ENCODE data around the gene NAGPA.

The NAGPA gene

GRCh38 chr16:5008311-5008731 lies 25.4 kb downstream of the NAGPA start:
- no peak for DNase-seq (ENCODE audit: low read depth)
- H3K4me3 ChIP-seq (ENCODE audit: low read depth, low read length): no peak overlapping the region

- H3K4me3 ChIP-seq (ENCODE audit: low read depth, low read length): no peak overlapping the region
- DNase-seq (ENCODE audit: low read depth): no peak
Observed at GRCh38 chr16:5007256-5007655, 26.5 kb downstream of the NAGPA start.

- DNase-seq (ENCODE audit: low read depth): no peak
- no peak overlapping the region for H3K4me3 ChIP-seq (ENCODE audit: low read depth, low read length)
Observed at GRCh38 chr16:5006348-5007193, 27.2 kb downstream of the NAGPA start.

- no peak overlapping the region for H3K4me3 ChIP-seq (ENCODE audit: low read depth, low read length)
- no peak for DNase-seq (ENCODE audit: low read depth)
Observed at GRCh38 chr16:5005916-5006315, 27.8 kb downstream of the NAGPA start.

DNA sequence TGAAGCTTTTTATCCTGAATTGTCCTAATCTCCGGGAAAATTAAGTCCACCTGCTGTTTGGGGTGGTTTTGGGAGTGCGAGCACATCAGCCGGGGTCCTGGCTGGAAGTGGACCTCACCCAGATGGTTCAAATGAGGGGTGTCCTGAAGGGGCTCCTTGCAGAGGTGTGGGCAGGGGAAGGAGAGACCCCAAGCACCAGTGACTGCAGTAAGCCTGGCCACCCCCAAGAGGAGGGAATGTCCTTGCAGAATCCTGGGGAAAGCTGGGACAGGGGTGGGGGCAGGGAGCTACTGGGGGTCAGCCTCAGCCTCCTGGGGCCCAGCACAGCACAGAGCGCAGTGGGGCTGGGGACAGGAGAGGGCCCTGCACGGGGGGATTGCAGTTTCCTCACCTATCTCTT lies 29.4 kb downstream of the NAGPA start:
- no peak for DNase-seq (ENCODE audit: low read depth)

GRCh38 chr16:5003828-5004227 lies 29.9 kb downstream of the NAGPA start:
- H3K4me3 ChIP-seq (ENCODE audit: low read depth, low read length): no peak overlapping the region
- no peak for DNase-seq (ENCODE audit: low read depth)

More for the DNA sequence above, 29.4 kb downstream of the NAGPA start:
- no peak overlapping the region for H3K4me3 ChIP-seq (ENCODE audit: low read depth, low read length)

DNA sequence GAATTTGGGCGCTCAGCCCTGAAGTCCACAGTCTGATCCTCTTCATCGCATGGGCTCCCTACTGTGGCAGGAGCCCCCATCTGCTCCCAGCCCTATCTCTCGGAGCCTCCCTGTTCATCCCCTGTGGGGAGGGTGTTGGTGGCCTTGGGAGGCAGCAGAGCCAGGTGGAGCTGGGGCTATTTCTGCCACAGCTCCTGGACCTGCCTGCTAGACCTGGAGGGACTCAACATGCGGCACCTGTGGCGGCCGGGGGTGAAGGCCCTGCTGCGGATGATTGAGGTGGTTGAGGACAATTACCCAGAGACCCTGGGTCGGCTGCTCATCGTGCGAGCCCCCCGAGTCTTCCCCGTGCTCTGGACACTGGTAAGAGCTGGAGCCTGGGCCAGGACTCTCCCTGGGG lies 30.5 kb downstream of the NAGPA start:
- no peak overlapping the region for H3K4me3 ChIP-seq (ENCODE audit: low read depth, low read length)
- DNase-seq (ENCODE audit: low read depth): no peak

- H3K4me3 ChIP-seq (ENCODE audit: low read depth, low read length): no peak overlapping the region
- no peak for DNase-seq (ENCODE audit: low read depth)
Observed at GRCh38 chr16:5002699-5003143, 31.0 kb downstream of the NAGPA start.

GRCh38 chr16:5001986-5002385 lies 31.7 kb downstream of the NAGPA start:
- DNase-seq (ENCODE audit: low read depth): no peak
- H3K4me3 ChIP-seq (ENCODE audit: low read depth, low read length): no peak overlapping the region

GRCh38 chr16:5001571-5001970 lies 32.2 kb downstream of the NAGPA start:
- DNase-seq (ENCODE audit: low read depth): no peak

DNA sequence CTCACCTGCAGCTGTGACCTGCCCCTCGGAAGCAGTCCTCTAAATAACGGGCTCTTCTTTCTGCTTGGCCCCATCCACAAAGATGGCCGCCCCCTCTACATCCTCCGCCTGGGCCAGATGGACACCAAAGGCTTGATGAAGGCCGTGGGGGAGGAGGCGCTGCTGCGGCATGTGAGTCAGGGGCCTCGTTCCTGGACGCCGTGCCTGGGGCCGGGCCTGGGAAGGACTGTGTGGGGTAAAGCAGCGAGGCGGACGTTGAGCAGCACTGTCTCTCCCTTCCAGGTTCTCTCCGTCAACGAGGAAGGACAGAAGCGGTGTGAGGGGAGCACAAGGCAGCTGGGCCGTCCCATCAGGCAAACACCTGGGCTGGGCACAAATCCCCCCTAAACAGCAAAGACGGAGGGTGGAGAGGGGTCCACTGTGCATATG lies 33.1 kb downstream of the NAGPA start:
- no peak overlapping the region for H3K4me3 ChIP-seq (ENCODE audit: low read depth, low read length)
- no peak for DNase-seq (ENCODE audit: low read depth)

More at GRCh38 chr16:5001571-5001970, 32.2 kb downstream of the NAGPA start:
- H3K4me3 ChIP-seq (ENCODE audit: low read depth, low read length): no peak overlapping the region

GRCh38 chr16:4994719-4995434 lies 38.9 kb downstream of the NAGPA start:
- DNase-seq (ENCODE audit: low read depth): no peak

GRCh38 chr16:4991754-4992153 lies 42.0 kb downstream of the NAGPA start:
- no peak for DNase-seq (ENCODE audit: low read depth)

More at GRCh38 chr16:4994719-4995434, 38.9 kb downstream of the NAGPA start:
- no peak overlapping the region for H3K4me3 ChIP-seq (ENCODE audit: low read depth, low read length)

DNA sequence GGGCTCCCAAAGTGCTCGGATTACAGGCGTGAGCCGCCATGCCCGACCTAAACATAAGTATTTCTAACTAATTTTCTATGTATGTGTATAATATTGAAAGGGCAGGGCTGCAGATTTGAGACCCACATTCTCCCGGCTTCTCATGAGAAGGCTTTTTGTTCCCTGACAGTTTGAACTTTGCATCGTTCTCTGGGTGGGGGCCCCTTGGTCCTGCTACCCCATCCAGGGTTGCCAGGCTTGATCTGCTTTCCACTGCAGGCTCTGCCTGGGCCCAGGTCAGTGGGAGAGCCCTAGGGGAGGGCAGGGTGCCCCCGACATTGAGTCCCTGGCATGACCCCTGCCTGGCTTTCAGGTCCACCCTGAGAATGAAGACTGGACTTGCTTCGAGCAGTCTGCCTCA lies 43.3 kb downstream of the NAGPA start:
- H3K4me3 ChIP-seq (ENCODE audit: low read depth, low read length): no peak overlapping the region
- DNase-seq (ENCODE audit: low read depth): no peak

More at GRCh38 chr16:4991754-4992153, 42.0 kb downstream of the NAGPA start:
- no peak overlapping the region for H3K4me3 ChIP-seq (ENCODE audit: low read depth, low read length)

- no peak overlapping the region for H3K4me3 ChIP-seq (ENCODE audit: low read depth, low read length)
- no peak for DNase-seq (ENCODE audit: low read depth)
Observed at GRCh38 chr16:4989391-4990006, 44.2 kb downstream of the NAGPA start.

GRCh38 chr16:4988647-4989046 lies 45.1 kb downstream of the NAGPA start:
- no peak for DNase-seq (ENCODE audit: low read depth)
- H3K4me3 ChIP-seq (ENCODE audit: low read depth, low read length): no peak overlapping the region

GRCh38 chr16:4987580-4988374 lies 46.0 kb downstream of the NAGPA start:
- no peak overlapping the region for H3K4me3 ChIP-seq (ENCODE audit: low read depth, low read length)
- DNase-seq (ENCODE audit: low read depth): no peak

GRCh38 chr16:4987250-4987579 lies 46.5 kb downstream of the NAGPA start:
- no peak overlapping the region for H3K4me3 ChIP-seq (ENCODE audit: low read depth, low read length)
- DNase-seq (ENCODE audit: low read depth): no peak

DNA sequence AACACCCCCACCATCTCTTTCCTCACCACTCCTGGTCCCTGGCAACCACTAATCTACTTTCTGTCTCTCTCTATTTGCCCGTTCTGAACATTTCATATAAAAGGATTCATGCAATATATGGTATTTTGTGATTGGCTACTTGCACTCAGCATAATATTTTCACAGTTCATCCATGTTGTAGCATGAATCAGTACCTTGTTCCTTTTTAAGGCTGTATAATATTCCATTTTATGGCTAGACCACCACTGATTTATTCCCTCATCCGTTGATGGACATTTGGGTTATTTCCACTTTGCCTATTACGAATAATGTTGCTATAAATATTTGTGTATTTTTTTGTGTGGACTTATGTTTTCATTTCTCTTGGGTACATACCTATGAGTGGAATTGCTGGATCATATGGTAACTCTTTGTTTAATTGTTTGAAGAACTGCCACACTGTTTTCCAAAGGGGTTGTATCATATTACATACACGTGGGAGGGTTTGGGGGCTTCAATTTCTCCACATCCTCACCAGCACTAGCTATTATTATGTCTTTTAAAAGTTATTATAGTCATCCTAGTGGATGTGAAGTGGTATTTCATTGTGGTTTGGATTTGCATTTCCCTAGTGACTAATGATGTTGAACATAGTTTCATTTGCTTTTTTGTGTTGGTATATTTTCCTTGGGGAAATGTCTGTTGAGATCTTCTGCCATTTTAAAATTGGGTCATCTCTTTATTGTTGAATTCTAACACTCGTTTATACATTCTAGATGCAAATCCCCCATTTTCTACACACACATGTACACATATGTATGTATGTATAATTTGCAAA lies 49.4 kb downstream of the NAGPA start:
- DNase-seq (ENCODE audit: low read depth): no peak
- H3K4me3 ChIP-seq (ENCODE audit: low read depth, low read length): no peak overlapping the region
